Measurements from ENCODE around the gene R3HDM2.

The R3HDM2 gene

GRCh38 chr12:57255916-57256315 lies 174.9 kb downstream of the R3HDM2 start:
- Histone ChIP-seq H2AFZ (ENCODE audit: low read length) (no peak overlapping the region), H3F3A (ENCODE audit: insufficient read depth, low read length) (no peaks in the 10 kb centered on the region), H3K79me2 (ENCODE audit: insufficient read depth, low read length) (no peaks in the 10 kb centered on the region), H3K4me1 (ENCODE audit: insufficient read depth, low read length, severe bottlenecking) (no peaks in the 10 kb centered on the region), H3K27me3 (ENCODE audit: insufficient read depth, low read length) (no peaks in the 10 kb centered on the region), H3K4me2 (ENCODE audit: low read length) (no peak overlapping the region), H3K36me3 (ENCODE audit: insufficient read depth, low read length) (peaks cover 41% of the 10 kb centered on the region), H3K9me2 (ENCODE audit: low read depth, low read length) (no peaks in the 10 kb centered on the region), H4K20me1 (ENCODE audit: insufficient read depth, low read length) (no peaks in the 10 kb centered on the region), H3K9ac (ENCODE audit: low read length) (no peak overlapping the region), H3K9me3 (ENCODE audit: low read length) (no peaks in the 10 kb centered on the region), H3K4me3 (ENCODE audit: low read depth, low read length, poor library complexity, severe bottlenecking) (no peak overlapping the region), H3K27ac (ENCODE audit: low read depth, low read length, poor library complexity, severe bottlenecking) (no peak overlapping the region)
- TF ChIP-seq EZH2 (IDR thresholded peaks at IDR 0.05; ENCODE audit: borderline replicate concordance, low read length) = no peak
- no peak for TF ChIP-seq CTCF (IDR thresholded peaks at IDR 0.05; ENCODE audit: low read length)

- no peak overlapping the region for H3K9ac ChIP-seq (ENCODE audit: low read length)
- no peak overlapping the region for H2AFZ ChIP-seq (ENCODE audit: low read length)
- H3K79me2 ChIP-seq (ENCODE audit: insufficient read depth, low read length) = no peaks in the 10 kb centered on the region
- H3K4me3 ChIP-seq (ENCODE audit: low read depth, low read length, poor library complexity, severe bottlenecking) = no peak overlapping the region
- TF ChIP-seq EZH2 (IDR thresholded peaks at IDR 0.05; ENCODE audit: borderline replicate concordance, low read length) (no peak), CTCF (IDR thresholded peaks at IDR 0.05; ENCODE audit: low read length) (no peak)
- no peaks in the 10 kb centered on the region for H3K9me3 ChIP-seq (ENCODE audit: low read length)
- H3K27me3 ChIP-seq (ENCODE audit: insufficient read depth, low read length) = no peaks in the 10 kb centered on the region
- H3K36me3 ChIP-seq (ENCODE audit: insufficient read depth, low read length) = peaks cover 39% of the 10 kb centered on the region
- no peak overlapping the region for H3K4me2 ChIP-seq (ENCODE audit: low read length)
- H4K20me1 ChIP-seq (ENCODE audit: insufficient read depth, low read length) = no peaks in the 10 kb centered on the region
- no peaks in the 10 kb centered on the region for H3K4me1 ChIP-seq (ENCODE audit: insufficient read depth, low read length, severe bottlenecking)
- H3K27ac ChIP-seq (ENCODE audit: low read depth, low read length, poor library complexity, severe bottlenecking) = no peak overlapping the region
- no peaks in the 10 kb centered on the region for H3F3A ChIP-seq (ENCODE audit: insufficient read depth, low read length)
- no peaks in the 10 kb centered on the region for H3K9me2 ChIP-seq (ENCODE audit: low read depth, low read length)
These were observed 176.2 kb downstream of the R3HDM2 start for GRCh38 chr12:57254506-57255280.

GRCh38 chr12:57250956-57251355 lies 179.9 kb downstream of the R3HDM2 start, which contains the start of gene STAC3:
TSS of gene STAC3 (minus strand) at chr12:57251187. CDS start at chr12:57249636, 1,551 bp downstream.
- no peaks in the 10 kb centered on the region for H3K27me3 ChIP-seq (ENCODE audit: insufficient read depth, low read length)
- H3F3A ChIP-seq (ENCODE audit: insufficient read depth, low read length) = no peaks in the 10 kb centered on the region
- no peak within 1 kb of the TSS for H3K4me3 ChIP-seq (ENCODE audit: low read depth, low read length, poor library complexity, severe bottlenecking)
- no peaks in the 10 kb centered on the region for H3K79me2 ChIP-seq (ENCODE audit: insufficient read depth, low read length)
- no peak within 1 kb of the TSS for H3K9ac ChIP-seq (ENCODE audit: low read length)
- peaks cover 6% of the 10 kb centered on the region for H3K4me1 ChIP-seq (ENCODE audit: insufficient read depth, low read length, severe bottlenecking)
- no peak for TF ChIP-seq CTCF (IDR thresholded peaks at IDR 0.05; ENCODE audit: low read length)
- TF ChIP-seq EZH2 (IDR thresholded peaks at IDR 0.05; ENCODE audit: borderline replicate concordance, low read length) = no peak
- H2AFZ ChIP-seq (ENCODE audit: low read length) = no peak within 1 kb of the TSS
- no peaks in the 10 kb centered on the region for H4K20me1 ChIP-seq (ENCODE audit: insufficient read depth, low read length)
- peaks cover 8% of the 10 kb centered on the region; the same call in 1 of the 2 replicates for H3K36me3 ChIP-seq (ENCODE audit: insufficient read depth, low read length)
- no peaks in the 10 kb centered on the region for H3K9me2 ChIP-seq (ENCODE audit: low read depth, low read length)
- no peak within 1 kb of the TSS for H3K27ac ChIP-seq (ENCODE audit: low read depth, low read length, poor library complexity, severe bottlenecking)
- H3K4me2 ChIP-seq (ENCODE audit: low read length) = no peak within 1 kb of the TSS
- H3K9me3 ChIP-seq (ENCODE audit: low read length) = no peaks in the 10 kb centered on the region

Data from OCI-LY1 (cell line).